Left lung (tissue), 10 donors: ENCODE measurements around the gene FBXO33. TPM values are rescaled to one million over a fixed set of nuclear protein-coding genes. Genes with fewer than 3 reads are reported as not detected.
A peak's percentile ranks its signal among the peaks of the same experiment; 100 is the strongest.

Source experiments
- ATAC-seq: fragments of 200-7000 bp; cut with Tn5 transposase; one replicate; pipeline ENCODE4 v1.9.1; 2020; ENCODE audit warnings: moderate library complexity
- DNase-seq, 4 donors: peaks; one replicate each; pipeline ENCODE4 v3.0.0-alpha.2; 2013 to 2020
- H3K27ac ChIP-seq, 2 donors: fragments of 200-600 bp; sonication (generic) in 1 of 2; one replicate each; pipeline versions ENCODE4 v1.5.0 to v1.8.0; 2020 to 2021
- H3K27me3 ChIP-seq, 2 donors: fragments of 200-600 bp; sonication (generic) in 1 of 2; one replicate each; pipeline versions ENCODE4 v1.5.0 to v1.8.0; 2020 to 2021
- H3K36me3 ChIP-seq, 2 donors: fragments of 200-600 bp; sonication (generic) in 1 of 2; one replicate each; pipeline versions ENCODE4 v1.5.0 to v1.8.0; 2020 to 2021
- H3K4me1 ChIP-seq, 2 donors: fragments of 200-600 bp; one replicate each; pipeline ENCODE4 v1.8.0; 2021
- H3K4me3 ChIP-seq, 2 donors: fragments of 200-600 bp; sonication (generic) in 1 of 2; one replicate each; pipeline versions ENCODE4 v1.5.0 to v1.8.0; 2020 to 2021; ENCODE audit warnings: mild to moderate bottlenecking in 1 of 2
- H3K9me3 ChIP-seq, 2 donors: fragments of 200-600 bp; sonication (generic) in 1 of 2; one replicate each; pipeline versions ENCODE4 v1.5.0 to v1.8.0; 2020 to 2021
- intact Hi-C, 2 donors: fragments of 100-400 bp; cut with DNase I; formaldehyde crosslinking; loops; one replicate each; pipeline versions ENCODE4 v1.11.2 to v1.14.2; 2022
- polyA plus RNA-seq, 6 donors: library from polyadenylated mRNA; unstranded; fragments of 120-200 nt; gene quantifications; one replicate each; pipeline ENCODE4 v1.2.1, GENCODE V29; 2013; ENCODE audit not compliant: insufficient read length in 6 of 6
- total RNA-seq, 2 donors: library from RNA; stranded (reverse); fragmentation: NEBNext Ultra II Directional; extraction: Animal tissue kit (Norgen Biotek cat#: 25700); gene quantifications; one replicate each; pipeline ENCODE4 v1.2.1, GENCODE V29; 2021
- TF ChIP-seq, protein P1 (sequence below), 2 donors: fragments of 200-600 bp; sonication (generic) in 1 of 2; IDR thresholded peaks; one replicate each; pipeline versions ENCODE4 v1.5.0 to v1.8.0; 2021; ENCODE audit warnings: antibody characterized with exemption in 2 of 2
- donor health status: DM: no; HTN: yes; CAD: no.
- donor health status: DM: no; HTN: no; CAD: no.

The FBXO33 gene
- total and polyA plus RNA-seq, 8 donors = 8.2 to 13.7 (median 9.3) TPM

DNA sequence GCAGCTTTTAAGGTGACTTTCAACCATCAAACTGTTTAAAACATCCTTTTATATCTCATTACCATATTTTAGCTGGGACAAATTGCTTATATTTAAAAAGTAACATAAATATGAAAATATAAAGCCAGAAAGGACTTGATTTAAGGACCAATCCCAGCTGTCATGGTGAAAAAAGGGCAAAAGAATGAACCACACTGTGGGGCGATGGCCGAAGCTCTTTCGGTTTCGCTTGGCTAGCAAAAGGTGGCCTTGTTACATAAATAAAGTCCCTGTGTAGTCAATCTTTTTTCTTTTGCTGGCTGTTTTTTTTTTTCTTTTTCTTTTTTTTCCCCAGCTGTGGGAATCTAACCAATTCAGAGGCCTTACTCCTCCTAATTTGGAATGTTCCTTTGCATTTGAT lies 50.9 kb downstream of the FBXO33 start:
- intact Hi-C loops = no loop called here
- TF ChIP-seq, protein P1, sequence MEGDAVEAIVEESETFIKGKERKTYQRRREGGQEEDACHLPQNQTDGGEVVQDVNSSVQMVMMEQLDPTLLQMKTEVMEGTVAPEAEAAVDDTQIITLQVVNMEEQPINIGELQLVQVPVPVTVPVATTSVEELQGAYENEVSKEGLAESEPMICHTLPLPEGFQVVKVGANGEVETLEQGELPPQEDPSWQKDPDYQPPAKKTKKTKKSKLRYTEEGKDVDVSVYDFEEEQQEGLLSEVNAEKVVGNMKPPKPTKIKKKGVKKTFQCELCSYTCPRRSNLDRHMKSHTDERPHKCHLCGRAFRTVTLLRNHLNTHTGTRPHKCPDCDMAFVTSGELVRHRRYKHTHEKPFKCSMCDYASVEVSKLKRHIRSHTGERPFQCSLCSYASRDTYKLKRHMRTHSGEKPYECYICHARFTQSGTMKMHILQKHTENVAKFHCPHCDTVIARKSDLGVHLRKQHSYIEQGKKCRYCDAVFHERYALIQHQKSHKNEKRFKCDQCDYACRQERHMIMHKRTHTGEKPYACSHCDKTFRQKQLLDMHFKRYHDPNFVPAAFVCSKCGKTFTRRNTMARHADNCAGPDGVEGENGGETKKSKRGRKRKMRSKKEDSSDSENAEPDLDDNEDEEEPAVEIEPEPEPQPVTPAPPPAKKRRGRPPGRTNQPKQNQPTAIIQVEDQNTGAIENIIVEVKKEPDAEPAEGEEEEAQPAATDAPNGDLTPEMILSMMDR (IDR thresholded peaks at IDR 0.05) = no peak
- ATAC-seq (no peak), DNase-seq (no peak)
- no peak overlapping the region for H3K27ac ChIP-seq
- no peak overlapping the region for H3K4me3 ChIP-seq
- no peaks in the 10 kb centered on the region for H3K4me1 ChIP-seq
- H3K36me3 ChIP-seq = peaks cover 0 to 3% of the 10 kb centered on the region in 2 donors
- H3K27me3 ChIP-seq = no peaks in the 10 kb centered on the region
- H3K9me3 ChIP-seq = no peaks in the 10 kb centered on the region

DNA sequence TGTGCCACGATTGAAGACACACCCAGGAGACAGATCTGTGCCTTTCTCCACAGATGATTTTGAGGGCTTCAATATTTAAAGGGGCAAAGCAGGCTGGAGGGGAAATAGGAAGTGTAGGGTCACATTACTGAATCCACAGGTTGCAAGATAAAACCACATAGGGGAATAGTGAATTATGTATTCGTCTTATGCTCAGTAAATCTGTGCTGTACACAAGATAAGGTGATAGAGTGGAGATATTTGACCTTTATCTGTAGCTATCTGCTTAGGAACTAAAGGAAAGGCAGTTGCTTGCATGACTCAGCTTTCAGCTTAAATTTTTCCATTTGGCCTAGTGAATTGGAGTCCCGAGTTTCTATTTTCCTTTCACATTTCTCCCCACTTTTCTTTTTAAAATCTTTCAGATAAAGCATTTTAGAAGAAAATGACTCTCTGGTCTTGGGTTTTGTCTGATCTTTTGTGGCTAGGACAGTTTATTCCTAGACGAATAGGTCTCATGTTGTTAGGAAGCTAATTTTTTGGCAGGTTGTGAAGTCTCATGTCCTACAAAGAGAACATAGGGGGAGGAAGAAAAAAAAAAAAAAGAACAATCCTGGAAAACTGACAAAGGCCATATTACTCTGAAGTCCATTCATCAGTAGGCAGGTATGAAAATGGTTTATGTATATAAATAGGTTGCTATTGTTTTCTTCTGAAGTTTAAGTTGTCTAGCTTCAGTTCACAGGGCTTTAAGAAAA lies 55.4 kb downstream of the FBXO33 start:
- DNase-seq (no peak), ATAC-seq (no peak)
- Histone ChIP-seq H3K4me3 (no peak overlapping the region), H3K27me3 (no peaks in the 10 kb centered on the region), H3K4me1 (no peaks in the 10 kb centered on the region), H3K36me3 (no peaks in the 10 kb centered on the region), H3K27ac (peak overlapping the region in 1 of 2 donors; percentile 40), H3K9me3 (no peaks in the 10 kb centered on the region)
- TF ChIP-seq, protein P1 (IDR thresholded peaks at IDR 0.05) = no peak
- intact Hi-C loops = no loop called here

DNA sequence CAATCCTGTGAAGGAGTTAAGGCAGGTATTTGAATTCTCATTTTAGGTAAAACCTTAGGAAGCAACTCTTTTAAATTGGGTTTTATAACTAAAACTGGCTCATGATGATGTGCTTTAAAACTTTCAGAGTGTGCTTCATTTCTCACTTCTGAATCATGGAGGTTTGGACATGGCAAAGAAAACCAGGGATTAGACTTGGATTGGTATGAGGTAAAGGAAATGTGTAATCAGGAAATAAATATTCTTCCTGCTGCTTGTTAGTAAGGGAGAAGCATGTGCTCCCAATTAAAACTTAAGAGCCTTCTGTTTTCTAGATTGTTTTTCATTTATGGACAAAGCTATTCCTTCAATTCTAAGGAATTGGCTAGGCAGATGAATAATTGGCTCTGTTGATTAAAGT lies 57.4 kb downstream of the FBXO33 start:
- H3K9me3 ChIP-seq = no peaks in the 10 kb centered on the region
- intact Hi-C loops = no loop called here
- no peaks in the 10 kb centered on the region for H3K27me3 ChIP-seq
- DNase-seq = no peak
- H3K4me3 ChIP-seq = no peak overlapping the region
- peaks cover 0 to 8% of the 10 kb centered on the region in 2 donors for H3K36me3 ChIP-seq
- H3K4me1 ChIP-seq = no peaks in the 10 kb centered on the region
- TF ChIP-seq, protein P1 (IDR thresholded peaks at IDR 0.05) = no peak
- H3K27ac ChIP-seq = no peak overlapping the region
- no peak for ATAC-seq

DNA sequence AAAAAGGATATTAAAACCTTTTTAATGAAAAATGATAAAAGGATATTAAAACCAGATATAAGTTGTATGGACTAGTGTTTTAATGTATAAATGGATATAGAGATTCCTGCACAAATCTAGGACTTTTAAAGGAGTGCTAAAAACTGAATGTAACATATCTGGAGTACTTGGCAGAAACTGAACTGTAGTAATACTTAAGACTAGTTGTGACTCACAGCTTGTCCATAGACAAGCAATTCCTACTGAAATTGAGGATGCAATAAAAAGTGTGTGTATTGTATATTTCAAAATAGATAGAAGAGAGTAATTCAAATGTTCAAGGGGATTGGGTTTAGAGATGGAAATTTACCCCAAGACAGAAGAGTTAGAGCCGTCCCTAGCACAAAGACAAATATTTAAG lies 59.6 kb downstream of the FBXO33 start:
- ATAC-seq (no peak), DNase-seq (no peak)
- Histone ChIP-seq H3K9me3 (no peaks in the 10 kb centered on the region), H3K4me3 (no peak overlapping the region), H3K27ac (no peak overlapping the region), H3K36me3 (peaks cover 0 to 8% of the 10 kb centered on the region in 2 donors), H3K27me3 (no peaks in the 10 kb centered on the region), H3K4me1 (no peaks in the 10 kb centered on the region)
- TF ChIP-seq, protein P1 (IDR thresholded peaks at IDR 0.05) = no peak
- intact Hi-C loops = no loop called here

DNA sequence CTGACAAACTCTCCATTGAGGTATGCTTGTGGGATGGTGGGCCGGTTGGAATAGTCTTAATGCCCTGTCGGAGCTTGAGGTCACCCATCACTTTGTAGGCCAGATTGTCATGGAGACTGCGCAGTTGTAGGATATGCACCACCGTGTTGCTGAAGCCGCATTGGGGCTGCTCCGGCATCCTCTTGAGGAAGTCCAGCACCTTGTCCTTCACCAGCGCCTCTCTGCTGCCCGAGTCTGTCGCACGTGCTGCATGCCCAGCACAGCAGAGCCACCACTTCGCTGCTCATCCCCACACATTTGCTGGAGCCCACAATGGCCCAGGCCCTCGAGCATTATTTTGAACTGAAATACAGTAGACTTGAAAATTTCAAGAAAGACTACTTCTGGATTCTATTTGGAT lies 61.8 kb downstream of the FBXO33 start:
- H3K27me3 ChIP-seq = no peaks in the 10 kb centered on the region
- H3K9me3 ChIP-seq = peaks cover 0 to 1% of the 10 kb centered on the region in 2 donors
- H3K4me1 ChIP-seq = no peaks in the 10 kb centered on the region
- no peak overlapping the region for H3K27ac ChIP-seq
- intact Hi-C loops = no loop called here
- peaks cover 0 to 8% of the 10 kb centered on the region in 2 donors for H3K36me3 ChIP-seq
- TF ChIP-seq, protein P1 (IDR thresholded peaks at IDR 0.05) = no peak
- ATAC-seq (no peak), DNase-seq (peak in 1 of 4 donors; percentile 49)
- H3K4me3 ChIP-seq = no peak overlapping the region
